HepG2 (cell line): ENCODE measurements around the gene RIPOR3. TPM values are rescaled to one million over a fixed set of nuclear protein-coding genes. Genes with fewer than 3 reads are reported as not detected.

Experiments
- CHCHD3 ChIP-seq: sonication (generic); formaldehyde crosslinking; IDR thresholded peaks from 2 replicates; pipeline ENCODE4 v1.8.0; 2022; ENCODE audit warnings: mild to moderate bottlenecking, missing genetic modification reagents, moderate library complexity
- CREB1 ChIP-seq, 2 experiments: fragments of 450-650 bp in 1 of 2; IDR thresholded peaks; 2 replicates each; pipeline ENCODE4 v1.6.1; 2016 to 2017; ENCODE audit warnings: control low read depth in 1 of 2, mild to moderate bottlenecking in 1 of 2, missing compliant biosample characterization in 1 of 2, missing genetic modification characterization in 1 of 2
- EP300 ChIP-seq, 3 experiments: sonication (generic) in 1 of 3; formaldehyde crosslinking in 1 of 3; IDR thresholded peaks; 2 replicates each; pipeline versions ENCODE4 v1.5.1 to v1.6.1; 2011 to 2020; ENCODE audit warnings: low read depth in 2 of 3, low read length in 2 of 3, borderline replicate concordance in 1 of 3, improper control_type of control experiment in 1 of 3, mild to moderate bottlenecking in 1 of 3, missing genetic modification reagents in 1 of 3, moderate library complexity in 1 of 3
- ESRRA ChIP-seq: sonication (generic); formaldehyde crosslinking; IDR thresholded peaks from 2 replicates; pipeline ENCODE4 v1.5.1; 2020; ENCODE audit warnings: mild to moderate bottlenecking, low read depth, missing genetic modification reagents
- ETV5 ChIP-seq: IDR thresholded peaks from 2 replicates; pipeline ENCODE4 v1.6.1; 2018; ENCODE audit warnings: missing biosample characterization, missing genetic modification reagents, inconsistent platforms, borderline replicate concordance
- ETV6 ChIP-seq: sonication (generic); formaldehyde crosslinking; conservative IDR thresholded peaks from 2 replicates; pipeline ENCODE4 v1.4.0; 2020; ENCODE audit warnings: missing genetic modification reagents
- GPN1 ChIP-seq: sonication (generic); formaldehyde crosslinking; IDR thresholded peaks from 2 replicates; pipeline ENCODE4 v1.5.1; 2020; ENCODE audit warnings: missing genetic modification reagents, borderline replicate concordance
- MEIS2 ChIP-seq: sonication (generic); formaldehyde crosslinking; IDR thresholded peaks from 2 replicates; pipeline ENCODE4 v1.9.0; 2021; ENCODE audit warnings: mild to moderate bottlenecking, missing genetic modification reagents
- NCOA5 ChIP-seq: sonication (generic); formaldehyde crosslinking; IDR thresholded peaks from 2 replicates; pipeline ENCODE4 v1.4.0; 2020; ENCODE audit warnings: missing genetic modification reagents
- NR2F2 ChIP-seq: IDR thresholded peaks from 2 replicates; pipeline ENCODE4 v1.6.1; 2012; ENCODE audit warnings: low read depth, inconsistent platforms, borderline replicate concordance
- PAXIP1 ChIP-seq: sonication (generic); formaldehyde crosslinking; conservative IDR thresholded peaks from 2 replicates; pipeline ENCODE4 v1.4.0; 2020; ENCODE audit warnings: mild to moderate bottlenecking, missing genetic modification reagents, moderate library complexity
- REXO4 ChIP-seq: sonication (generic); formaldehyde crosslinking; IDR thresholded peaks from 2 replicates; pipeline ENCODE4 v1.8.0; 2022; ENCODE audit warnings: missing genetic modification reagents, mild to moderate bottlenecking, borderline replicate concordance
- SIX4 ChIP-seq: sonication (generic); formaldehyde crosslinking; IDR thresholded peaks from 2 replicates; pipeline ENCODE4 v1.4.0; 2020; ENCODE audit warnings: missing genetic modification reagents
- SMARCE1 ChIP-seq: fragments of 450-650 bp; IDR thresholded peaks from 2 replicates; pipeline ENCODE4 v1.6.1; 2017; ENCODE audit warnings: borderline replicate concordance
- TRIM24 ChIP-seq: sonication (generic); formaldehyde crosslinking; IDR thresholded peaks from 2 replicates; pipeline ENCODE4 v1.8.0; 2022; ENCODE audit warnings: mild to moderate bottlenecking, missing genetic modification reagents
- ZFX ChIP-seq: sonication (generic); formaldehyde crosslinking; IDR thresholded peaks from 2 replicates; pipeline ENCODE4 v1.4.0; 2020; ENCODE audit warnings: mild to moderate bottlenecking, low read depth, missing genetic modification reagents, moderate library complexity
- ZNF232 ChIP-seq: sonication (generic); formaldehyde crosslinking; IDR thresholded peaks from 2 replicates; pipeline ENCODE4 v1.4.0; 2020; ENCODE audit warnings: missing genetic modification reagents, borderline replicate concordance
- ZNF333 ChIP-seq: sonication (generic); formaldehyde crosslinking; IDR thresholded peaks from 2 replicates; pipeline ENCODE4 v1.4.0; 2020; ENCODE audit warnings: mild to moderate bottlenecking, missing genetic modification reagents, borderline replicate concordance
- ZNF589 ChIP-seq: sonication (generic); formaldehyde crosslinking; conservative IDR thresholded peaks from 2 replicates; pipeline ENCODE4 v1.8.0; 2022; ENCODE audit warnings: mild to moderate bottlenecking, moderate library complexity, missing genetic modification reagents
- ZNF644 ChIP-seq: IDR thresholded peaks from 2 replicates; pipeline ENCODE4 v1.6.1; 2016; ENCODE audit warnings: low read depth
- ZNF704 ChIP-seq: sonication (generic); formaldehyde crosslinking; IDR thresholded peaks from 2 replicates; pipeline ENCODE4 v1.8.1; 2023; ENCODE audit warnings: mild to moderate bottlenecking, inconsistent platforms, moderate library complexity, missing genetic modification reagents, borderline replicate concordance
- ZNF740 ChIP-seq: sonication (generic); formaldehyde crosslinking; IDR thresholded peaks from 2 replicates; pipeline ENCODE4 v1.4.0; 2020; ENCODE audit warnings: missing genetic modification reagents
- ZNF883 ChIP-seq: sonication (generic); formaldehyde crosslinking; IDR thresholded peaks from 2 replicates; pipeline ENCODE4 v1.5.1; 2020; ENCODE audit warnings: mild to moderate bottlenecking, missing genetic modification reagents; ENCODE audit errors: not compliant biosample characterization
- polyA plus RNA-seq, 8 experiments: library from polyadenylated mRNA; depleted of rRNA in 3 of 8; stranded (reverse) in 7 of 8; unstranded in 1 of 8; fragments of >200 nt; fragmentation: Illumina TruSeq in 4 of 8; extraction: Trizol in 4 of 8; gene quantifications; 2 replicates each; pipeline versions ENCODE4 v1.2.1 to v1.2.3, GENCODE V29; 2011 to 2016; ENCODE audit warnings: low read depth in 4 of 8, missing spikeins in 1 of 8, mixed read lengths in 1 of 8; ENCODE audit not compliant: insufficient read depth in 1 of 8
- total RNA-seq, 5 experiments: library from RNA; depleted of rRNA; stranded (reverse); fragments of >200 nt; fragmentation: Illumina TruSeq; extraction: Trizol; gene quantifications; 2 replicates each; pipeline ENCODE4 v1.2.3, GENCODE V29; 2016; ENCODE audit warnings: low read depth in 1 of 5

RIPOR3 gene
- total and polyA plus RNA-seq, 2 of the 13 experiments (the other 11 are each of a cell fraction or from before 2014, with no cell fraction given): 0.18 TPM; not detected in 1

GRCh38 chr20:50675671-50676376 lies 15.5 kb downstream of the RIPOR3 start (continued):
- TF ChIP-seq SMARCE1 (no peak), GPN1 (CRISPR knock-in tag) (no peak), ZNF740 (CRISPR knock-in tag) (no peak), ZNF232 (no peak; the same call in 1 of the 2 replicates), ZNF644 (CRISPR knock-in tag) (0 out of 2 replicates have a peak, but pooled peaks have one; percentile 3), ETV5 (CRISPR knock-in tag) (peak; percentile 98), SIX4 (no peak), ZNF704 (no peak), TRIM24 (no peak; the same call in 1 of the 2 replicates), ZNF589 (CRISPR knock-in tag) (no peak), REXO4 (no peak), ESRRA (peak; percentile 98), PAXIP1 (CRISPR knock-in tag) (peak; percentile 93), NCOA5 (CRISPR knock-in tag) (no peak), NR2F2 (peak; percentile 85), MEIS2 (CRISPR knock-in tag) (peak; percentile 72; the same call in 1 of the 2 replicates), CREB1 (IDR thresholded peaks at IDR 0.05) (no peak), CREB1 (CRISPR knock-in tag; IDR thresholded peaks at IDR 0.05) (peak; percentile 56; the same call in 1 of the 2 replicates), ETV6 (CRISPR knock-in tag) (no peak), ZNF333 (CRISPR knock-in tag) (no peak), EP300 (IDR thresholded peaks at IDR 0.05; ENCODE audit: low read depth in 2 of 2, low read length in 2 of 2) (peak; percentile 55 to 86; a peak in 3 of 4 replicates), EP300 (CRISPR knock-in tag; IDR thresholded peaks at IDR 0.05; ENCODE audit: borderline replicate concordance) (peak; percentile 84), ZFX (peak; percentile 64; the same call in 1 of the 2 replicates), ZNF883 (CRISPR knock-in tag) (peak; percentile 30), CHCHD3 (CRISPR knock-in tag) (no peak)
